HG02642 (cell line): Measurements from ENCODE around the gene CYP3A5.

Experiments
- ATAC-seq: cut with Tn5 transposase; IDR thresholded peaks from one replicate; pipeline ENCODE4 v1.9.1; 2021; ENCODE audit warnings: mild to moderate bottlenecking; ENCODE audit not compliant: unreplicated experiment, poor library complexity

Gene CYP3A5

DNA sequence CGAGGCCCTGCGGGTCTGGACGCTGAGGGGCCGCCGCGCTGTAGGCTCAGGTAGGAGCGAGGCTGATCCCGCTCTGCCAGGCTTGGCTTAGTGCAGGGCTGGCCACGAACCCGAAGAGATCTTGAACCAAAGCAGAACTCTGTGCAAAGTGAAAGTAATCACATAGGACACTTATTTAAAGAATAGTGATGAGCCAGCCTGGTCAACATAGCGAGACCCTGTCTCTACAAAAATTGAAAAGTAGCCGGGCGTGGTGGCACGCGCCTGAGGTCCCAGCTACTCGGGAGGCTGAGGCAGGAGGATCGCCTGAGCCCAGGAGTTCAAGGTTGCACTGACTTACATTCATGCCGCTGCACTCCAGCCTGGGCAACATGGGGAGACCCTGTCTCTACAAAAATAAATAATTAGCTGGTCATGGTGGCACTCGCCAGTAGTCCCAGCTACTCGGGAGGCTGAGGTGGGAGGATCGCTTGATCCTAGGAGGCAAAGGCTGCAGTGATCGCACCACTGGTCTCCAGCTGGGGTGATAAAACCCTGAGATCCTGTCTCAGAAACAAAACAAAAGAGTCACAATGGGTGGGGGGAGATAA lies 62.5 kb downstream of the CYP3A5 start:
- no peak for ATAC-seq

DNA sequence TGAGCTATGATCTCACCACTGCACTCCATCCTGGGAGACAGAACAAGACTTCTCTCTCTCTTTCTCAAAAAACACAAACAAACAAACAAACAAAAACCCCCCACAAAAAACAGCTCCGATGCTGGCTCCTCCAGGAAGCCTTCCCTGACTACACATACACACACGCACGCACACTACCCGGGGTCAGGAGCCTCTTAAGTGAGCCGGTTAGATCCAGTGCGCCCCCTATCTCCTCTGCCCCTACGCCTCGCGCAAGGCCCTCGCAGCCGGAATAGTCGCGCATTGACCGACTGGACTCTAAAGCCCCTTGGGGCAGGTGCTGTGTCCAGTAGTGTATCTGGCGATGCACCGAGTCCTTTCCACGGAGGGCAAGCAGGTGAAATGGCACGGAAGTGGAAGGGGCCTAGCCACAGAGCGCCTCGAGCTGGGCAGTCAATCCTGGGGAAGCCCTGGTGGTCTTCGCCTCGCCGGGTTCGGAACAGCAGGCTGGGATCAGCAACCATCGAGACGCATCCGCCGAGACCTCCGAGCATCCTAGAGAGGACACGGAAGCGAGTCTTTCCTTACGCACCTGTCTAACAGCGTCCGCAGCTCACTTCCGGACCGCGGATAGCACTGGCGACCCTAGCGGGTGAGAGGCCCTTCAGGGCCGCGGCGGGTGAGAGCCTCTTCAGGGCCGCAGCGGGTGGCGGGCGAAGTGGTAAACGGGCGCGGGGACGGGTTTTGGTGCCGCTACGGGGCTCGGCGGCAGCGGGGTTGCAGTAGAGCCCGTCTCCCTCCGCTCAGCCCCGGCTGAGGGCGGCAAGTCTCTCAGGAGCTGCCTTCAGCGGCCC lies 63.2 kb downstream of the CYP3A5 start, which contains the start of gene ZSCAN25:
ZSCAN25 (plus strand) TSS at position 588 of the 833 bp plus-strand sequence. CDS start 2,661 bp downstream, outside the sequence.
- peak; percentile 95 for ATAC-seq

DNA sequence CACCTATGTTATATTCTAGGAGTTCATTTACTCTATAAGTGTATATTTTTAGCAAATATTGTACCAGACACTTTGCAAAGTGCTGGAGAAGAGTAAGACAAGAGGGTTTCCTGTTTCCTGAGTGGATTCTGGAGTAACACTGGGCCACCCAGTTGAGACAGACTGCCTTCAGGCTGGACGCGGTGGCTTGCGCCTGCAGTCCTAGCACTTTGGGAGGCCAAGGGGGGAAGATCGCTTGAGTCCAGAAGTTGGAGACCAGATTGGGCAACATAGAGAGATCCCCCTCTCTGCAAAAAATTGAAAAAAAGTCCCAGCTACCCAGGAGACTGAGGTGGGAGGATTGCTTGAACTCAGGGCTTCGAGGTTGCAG lies 63.8 kb downstream of the CYP3A5 start:
- no peak for ATAC-seq

DNA sequence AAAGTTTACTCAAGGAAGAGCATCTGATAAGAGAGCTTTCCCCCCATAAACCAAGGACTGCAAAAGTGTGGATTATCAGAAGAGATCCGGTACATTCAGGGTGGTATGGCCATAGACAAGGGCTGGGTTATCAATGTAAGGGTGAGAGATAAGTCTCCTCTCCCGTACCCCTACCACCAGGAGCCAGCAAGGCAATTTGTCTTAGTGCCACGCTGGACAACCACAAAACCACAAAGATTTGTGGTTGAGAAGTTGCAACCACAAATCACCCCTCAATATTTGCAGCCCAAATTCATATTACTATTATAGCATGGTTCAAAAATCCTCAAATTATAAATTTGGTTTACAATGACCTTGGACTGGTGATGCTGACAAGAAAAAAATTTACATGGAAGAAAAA lies 65.3 kb downstream of the CYP3A5 start:
- no peak for ATAC-seq

DNA sequence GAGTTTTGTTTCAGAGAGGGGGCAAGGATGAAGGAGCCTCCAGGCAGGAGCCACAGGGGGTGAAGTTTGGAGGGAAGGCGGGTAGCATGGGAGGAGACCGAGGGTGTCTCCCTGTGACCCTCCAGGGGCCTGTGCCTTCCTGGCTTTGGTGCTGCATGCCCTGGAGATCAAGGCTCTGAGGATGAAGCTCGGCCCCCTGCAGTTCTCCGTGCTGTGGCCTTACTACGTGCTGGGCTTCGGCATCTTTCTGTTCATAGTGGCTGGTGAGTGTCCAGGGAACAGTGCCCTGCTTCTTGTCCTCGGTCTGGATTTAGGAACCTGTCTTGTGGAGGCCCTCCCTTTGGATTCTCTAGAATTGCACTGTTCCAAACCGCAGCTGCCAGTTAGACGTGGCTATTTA lies 72.2 kb downstream of the CYP3A5 start:
- no peak for ATAC-seq

DNA sequence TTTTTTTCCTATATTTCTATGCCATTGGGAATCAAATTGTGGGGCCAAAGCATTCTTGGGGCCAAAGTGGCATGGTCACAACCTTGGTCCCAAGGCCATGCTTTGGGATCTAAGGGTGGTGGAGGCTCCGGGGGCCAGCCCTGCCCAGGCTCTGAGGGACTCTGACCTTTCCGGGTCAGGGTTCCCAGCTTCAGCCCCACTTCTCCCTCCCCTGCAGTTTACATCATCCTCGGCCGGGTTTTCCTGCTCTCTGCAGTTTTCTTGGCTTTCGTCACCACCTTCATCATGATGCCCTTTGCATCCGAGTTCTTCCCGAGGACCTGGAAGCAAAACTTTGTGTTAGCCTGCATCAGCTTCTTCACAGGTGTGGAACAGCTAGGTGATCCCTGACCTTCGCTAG lies 73.3 kb downstream of the CYP3A5 start:
- no peak for ATAC-seq

DNA sequence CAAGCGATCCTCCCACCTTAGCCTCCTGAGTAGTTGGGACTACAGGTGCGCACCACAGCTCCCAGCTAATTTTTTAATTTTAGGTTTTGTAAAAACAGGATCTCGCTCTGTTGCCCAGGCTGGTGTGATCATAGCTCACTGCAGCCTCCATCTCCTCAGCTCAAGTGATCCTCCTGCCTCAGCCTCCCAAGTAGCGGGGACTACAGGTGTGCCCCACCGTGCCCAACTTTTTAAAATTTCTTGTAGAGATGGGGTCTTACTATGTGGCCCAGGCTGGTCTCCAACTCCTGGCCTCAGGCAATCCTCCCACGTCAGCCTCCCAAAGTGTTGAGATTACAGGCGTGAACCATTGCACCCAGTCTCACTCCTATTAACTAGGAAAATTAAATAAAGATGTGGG lies 74.3 kb downstream of the CYP3A5 start:
- ATAC-seq = no peak

DNA sequence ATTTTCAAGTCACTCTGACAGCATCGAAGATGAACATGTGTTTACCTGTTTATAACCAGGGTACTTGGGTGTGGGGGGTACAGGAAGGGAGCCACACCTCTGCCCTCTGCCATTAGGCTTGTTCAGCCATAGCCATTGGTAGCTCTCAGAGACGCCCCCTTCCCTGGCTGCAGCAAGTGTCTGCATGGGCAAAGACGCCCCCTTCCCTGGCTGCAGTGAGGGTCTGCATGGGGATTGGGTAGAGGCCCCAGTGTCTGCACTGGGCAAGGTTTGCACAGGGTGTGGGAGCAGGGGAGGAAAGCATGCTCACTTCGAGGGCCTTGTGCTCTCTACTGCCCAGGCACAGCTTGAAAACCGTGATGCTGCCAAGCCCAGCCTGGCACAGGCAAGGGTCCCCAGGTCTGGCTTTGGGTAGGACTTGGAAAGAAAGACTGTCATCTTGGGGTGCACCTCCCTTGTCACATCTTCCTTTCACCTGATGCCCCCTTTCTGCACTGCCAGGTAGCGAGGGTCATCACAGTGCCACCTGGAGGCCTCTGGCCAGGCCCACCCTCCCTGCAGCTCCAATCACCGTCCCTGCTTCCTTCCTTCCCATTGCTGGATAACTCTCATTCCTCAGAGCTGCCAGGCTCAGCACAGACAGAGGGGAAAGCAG lies 78.0 kb downstream of the CYP3A5 start:
- no peak for ATAC-seq

DNA sequence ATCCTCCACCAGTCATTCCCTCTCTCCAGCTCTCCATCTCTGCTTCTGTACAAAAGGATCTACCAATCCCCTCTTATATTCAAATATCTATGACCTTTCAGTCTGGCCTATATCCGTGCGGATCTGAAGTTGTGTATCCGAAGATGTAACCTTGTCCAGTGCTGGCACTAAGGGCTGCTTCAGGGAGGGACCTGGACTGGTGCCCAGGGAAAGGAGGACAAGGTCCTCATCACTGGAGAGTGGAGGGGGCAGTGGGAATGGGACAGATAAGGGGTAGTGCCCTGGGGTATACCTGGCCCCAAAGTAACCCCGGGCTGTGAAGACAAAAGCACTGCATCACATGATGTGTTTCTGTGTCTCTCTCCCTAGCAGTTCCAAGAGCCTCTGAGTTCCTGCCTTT lies 80.0 kb downstream of the CYP3A5 start:
- no peak for ATAC-seq
